Activated effector memory CD4-positive, alpha-beta T cell treated with Interleukin-2 at 50 U/mL for 16 hours (primary cell): ENCODE data around the gene ARHGEF38.
"Not testable (repeated sequence)": the region's sequence is repeated elsewhere in the genome, so short reads cannot be mapped to it uniquely, and the experiment has no call there.

Experiments
- DNase-seq: peaks from one replicate; pipeline ENCODE4 v3.0.0-alpha.2; 2020

ARHGEF38 gene

DNA sequence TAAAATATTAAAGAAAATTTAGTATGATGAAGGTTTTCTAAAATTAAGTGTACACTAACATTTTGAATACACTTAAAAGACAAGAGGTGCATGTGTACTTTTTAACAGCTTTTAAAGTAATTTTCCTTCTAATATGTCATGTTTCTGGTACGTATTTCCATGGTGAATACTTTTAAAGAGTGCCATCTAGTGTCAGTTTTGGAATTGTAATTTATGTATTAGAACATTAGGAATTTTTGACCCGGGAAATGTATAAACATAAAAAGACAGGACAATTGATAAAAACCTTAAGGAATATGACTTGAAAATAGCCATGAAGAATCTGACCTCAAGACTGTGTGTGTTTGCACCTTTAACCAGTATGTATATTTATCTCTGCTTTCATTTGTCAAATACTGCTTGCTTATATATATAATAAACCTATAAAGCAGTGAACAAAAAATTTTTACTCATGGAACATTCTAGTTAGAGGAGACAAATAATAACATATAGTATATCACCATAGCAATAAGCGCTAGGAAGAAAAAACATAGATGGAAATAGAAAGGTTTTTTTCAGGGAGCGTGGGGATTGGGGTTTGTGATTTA, 163.4 kb downstream of the ARHGEF38 start:
- no peak for DNase-seq

DNA sequence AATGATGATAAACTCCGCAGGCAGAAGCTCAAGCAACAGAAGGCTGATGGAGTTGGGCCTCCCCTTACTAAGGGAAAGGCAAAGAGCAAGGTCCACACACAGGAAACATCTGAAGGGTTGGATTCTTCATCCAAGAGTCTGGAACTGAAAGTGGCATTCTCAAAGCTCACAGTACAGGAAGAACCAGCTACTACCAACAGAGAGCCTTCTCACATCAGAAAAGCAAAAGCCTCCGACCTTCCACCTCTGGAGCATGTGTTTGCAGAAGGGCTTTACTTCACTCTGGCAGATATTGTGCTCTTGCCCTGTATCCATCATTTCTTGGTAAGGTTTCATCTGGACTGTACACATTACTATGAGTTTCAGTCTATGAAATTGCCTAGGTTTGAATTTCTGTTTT, 166.8 kb downstream of the ARHGEF38 start:
- DNase-seq, result no peak

DNA sequence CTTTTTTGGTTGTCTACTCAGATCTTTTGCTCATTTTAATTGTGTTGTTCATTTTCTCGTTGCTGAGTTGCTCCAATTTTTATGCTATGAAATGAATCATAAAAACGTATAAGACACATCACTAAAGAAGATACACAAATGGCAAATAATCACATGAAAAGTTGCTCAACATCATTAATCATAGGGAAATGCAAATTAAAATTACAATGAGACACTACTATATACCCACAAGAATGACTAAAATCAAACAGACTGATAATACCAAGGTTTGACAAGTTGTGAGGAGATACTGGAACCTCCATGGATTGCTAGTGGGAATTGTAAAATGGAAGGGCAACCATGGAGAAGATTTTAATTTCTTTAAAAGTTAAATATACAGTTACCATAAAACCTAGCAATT, 173.2 kb downstream of the ARHGEF38 start:
- DNase-seq, result no peak

DNA sequence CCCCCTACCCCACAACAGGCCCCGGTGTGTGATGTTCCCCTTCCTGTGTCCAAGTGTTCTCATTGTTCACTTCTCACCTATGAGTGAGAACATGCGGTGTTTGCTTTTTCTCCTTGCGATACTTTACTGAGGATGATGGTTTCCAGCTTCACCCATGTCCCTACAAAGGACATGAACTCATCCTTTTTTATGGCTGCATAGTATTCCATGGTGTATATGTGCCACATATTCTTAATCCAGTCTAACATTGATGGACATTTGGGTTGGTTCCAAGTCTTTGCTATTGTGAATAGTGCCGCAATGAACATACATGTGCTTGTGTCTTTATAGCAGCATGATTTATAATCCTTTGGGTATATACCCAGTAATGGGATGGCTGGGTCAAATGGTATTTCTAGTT, 177.5 kb downstream of the ARHGEF38 start:
- DNase-seq, result not testable (repeated sequence)
